HUES64 (cell line): ENCODE data around the gene TNNI3.
A peak's percentile ranks its signal among the peaks of the same experiment; 100 is the strongest.

ENCODE experiments used
- H3K27ac ChIP-seq: 2 replicates; pipeline ENCODE4 v1.7.0; 2013; ENCODE audit warnings: low read depth, low read length, inconsistent platforms
- H3K27me3 ChIP-seq: 2 replicates; pipeline ENCODE4 v1.6.1; 2013; ENCODE audit warnings: mild to moderate bottlenecking, low read length; ENCODE audit not compliant: insufficient read depth
- H3K36me3 ChIP-seq: 2 replicates; pipeline ENCODE4 v1.6.1; 2013; ENCODE audit warnings: mild to moderate bottlenecking, low read length; ENCODE audit not compliant: insufficient read depth
- H3K4me1 ChIP-seq: 2 replicates; pipeline ENCODE4 v1.6.1; 2013; ENCODE audit warnings: mild to moderate bottlenecking, low read length, moderate library complexity; ENCODE audit not compliant: insufficient read depth
- H3K4me3 ChIP-seq: 2 replicates; pipeline ENCODE4 v1.5.1; 2013; ENCODE audit warnings: mild to moderate bottlenecking, low read length, moderate library complexity
- H3K9ac ChIP-seq: 2 replicates; pipeline ENCODE4 v1.6.1; 2013; ENCODE audit warnings: mild to moderate bottlenecking, low read depth, low read length
- H3K9me3 ChIP-seq: 2 replicates; pipeline ENCODE4 v1.6.1; 2013; ENCODE audit warnings: low read depth, low read length; ENCODE audit not compliant: insufficient read depth
- WGBS: fragments of 150-250, 120-280 bp; methylation state at CpG from one replicate; pipeline ENCODE4 v1.1.7; 2013; ENCODE audit warnings: missing lambda C conversion rate; 5-methylcytosine and 5-hydroxymethylcytosine counted together

Gene TNNI3

GRCh38 chr19:55116859-55117662, 40.5 kb downstream of the TNNI3 start, which contains the start of gene PPP1R12C:
Gene PPP1R12C (minus strand): TSS chr19:55117637. CDS start chr19:55117543, 94 bp downstream.
- Histone ChIP-seq H3K9ac (peak within 1 kb of the TSS; percentile 71), H3K36me3 (no peaks in the 10 kb centered on the region), H3K9me3 (no peaks in the 10 kb centered on the region), H3K4me3 (peak within 1 kb of the TSS; percentile 82), H3K27me3 (no peaks in the 10 kb centered on the region), H3K4me1 (peaks cover 14% of the 10 kb centered on the region; the same call in 1 of the 2 replicates), H3K27ac (peak within 1 kb of the TSS; percentile 39; the same call in 1 of the 2 replicates)
- WGBS = under 1% methylated on average over 97 of the region's 97 CpGs

DNA sequence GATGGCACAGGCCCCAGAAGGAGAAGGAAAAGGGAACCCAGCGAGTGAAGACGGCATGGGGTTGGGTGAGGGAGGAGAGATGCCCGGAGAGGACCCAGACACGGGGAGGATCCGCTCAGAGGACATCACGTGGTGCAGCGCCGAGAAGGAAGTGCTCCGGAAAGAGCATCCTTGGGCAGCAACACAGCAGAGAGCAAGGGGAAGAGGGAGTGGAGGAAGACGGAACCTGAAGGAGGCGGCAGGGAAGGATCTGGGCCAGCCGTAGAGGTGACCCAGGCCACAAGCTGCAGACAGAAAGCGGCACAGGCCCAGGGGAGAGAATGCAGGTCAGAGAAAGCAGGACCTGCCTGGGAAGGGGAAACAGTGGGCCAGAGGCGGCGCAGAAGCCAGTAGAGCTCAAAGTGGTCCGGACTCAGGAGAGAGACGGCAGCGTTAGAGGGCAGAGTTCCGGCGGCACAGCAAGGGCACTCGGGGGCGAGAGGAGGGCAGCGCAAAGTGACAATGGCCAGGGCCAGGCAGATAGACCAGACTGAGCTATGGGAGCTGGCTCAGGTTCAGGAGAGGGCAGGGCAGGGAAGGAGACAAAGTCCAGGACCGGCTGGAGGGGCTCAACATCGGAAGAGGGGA, 41.2 kb downstream of the TNNI3 start:
- Histone ChIP-seq H3K4me1 (peaks cover 14% of the 10 kb centered on the region; the same call in 1 of the 2 replicates), H3K27ac (no peak overlapping the region), H3K9ac (peak overlapping the region; percentile 71; the same call in 1 of the 2 replicates), H3K4me3 (peak overlapping the region; percentile 75), H3K9me3 (no peaks in the 10 kb centered on the region), H3K27me3 (no peaks in the 10 kb centered on the region), H3K36me3 (no peaks in the 10 kb centered on the region)
- WGBS = 6% methylated on average over 25 of the region's 25 CpGs

DNA sequence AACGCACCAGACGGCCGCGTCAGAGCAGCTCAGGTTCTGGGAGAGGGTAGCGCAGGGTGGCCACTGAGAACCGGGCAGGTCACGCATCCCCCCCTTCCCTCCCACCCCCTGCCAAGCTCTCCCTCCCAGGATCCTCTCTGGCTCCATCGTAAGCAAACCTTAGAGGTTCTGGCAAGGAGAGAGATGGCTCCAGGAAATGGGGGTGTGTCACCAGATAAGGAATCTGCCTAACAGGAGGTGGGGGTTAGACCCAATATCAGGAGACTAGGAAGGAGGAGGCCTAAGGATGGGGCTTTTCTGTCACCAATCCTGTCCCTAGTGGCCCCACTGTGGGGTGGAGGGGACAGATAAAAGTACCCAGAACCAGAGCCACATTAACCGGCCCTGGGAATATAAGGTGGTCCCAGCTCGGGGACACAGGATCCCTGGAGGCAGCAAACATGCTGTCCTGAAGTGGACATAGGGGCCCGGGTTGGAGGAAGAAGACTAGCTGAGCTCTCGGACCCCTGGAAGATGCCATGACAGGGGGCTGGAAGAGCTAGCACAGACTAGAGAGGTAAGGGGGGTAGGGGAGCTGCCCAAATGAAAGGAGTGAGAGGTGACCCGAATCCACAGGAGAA, 42.0 kb downstream of the TNNI3 start:
- 78% methylated on average over 12 of the region's 13 CpGs for WGBS
- Histone ChIP-seq H3K9ac (no peak overlapping the region), H3K4me1 (peaks cover 14% of the 10 kb centered on the region; the same call in 1 of the 2 replicates), H3K27ac (no peak overlapping the region), H3K4me3 (peak overlapping the region; percentile 75), H3K27me3 (no peaks in the 10 kb centered on the region), H3K9me3 (no peaks in the 10 kb centered on the region), H3K36me3 (no peaks in the 10 kb centered on the region)

GRCh38 chr19:55114566-55115145, 42.9 kb downstream of the TNNI3 start:
- no peak overlapping the region for H3K4me3 ChIP-seq

GRCh38 chr19:55113570-55114039, 43.9 kb downstream of the TNNI3 start:
- Histone ChIP-seq H3K36me3 (no peaks in the 10 kb centered on the region; the same call in 1 of the 2 replicates), H3K9ac (no peak overlapping the region; the same call in 1 of the 2 replicates), H3K27me3 (no peaks in the 10 kb centered on the region), H3K4me3 (no peak overlapping the region), H3K9me3 (no peaks in the 10 kb centered on the region), H3K4me1 (peaks cover 14% of the 10 kb centered on the region; the same call in 1 of the 2 replicates), H3K27ac (peak overlapping the region; percentile 59; the same call in 1 of the 2 replicates)
- 61% methylated on average over 11 of the region's 12 CpGs for WGBS

More at GRCh38 chr19:55114566-55115145, 42.9 kb downstream of the TNNI3 start:
- 95% methylated on average over 9 of the region's 9 CpGs for WGBS
- no peaks in the 10 kb centered on the region for H3K27me3 ChIP-seq
- H3K27ac ChIP-seq = no peak overlapping the region
- no peaks in the 10 kb centered on the region for H3K9me3 ChIP-seq
- H3K36me3 ChIP-seq = no peaks in the 10 kb centered on the region; the same call in 1 of the 2 replicates
- peaks cover 14% of the 10 kb centered on the region; the same call in 1 of the 2 replicates for H3K4me1 ChIP-seq
- H3K9ac ChIP-seq = no peak overlapping the region

DNA sequence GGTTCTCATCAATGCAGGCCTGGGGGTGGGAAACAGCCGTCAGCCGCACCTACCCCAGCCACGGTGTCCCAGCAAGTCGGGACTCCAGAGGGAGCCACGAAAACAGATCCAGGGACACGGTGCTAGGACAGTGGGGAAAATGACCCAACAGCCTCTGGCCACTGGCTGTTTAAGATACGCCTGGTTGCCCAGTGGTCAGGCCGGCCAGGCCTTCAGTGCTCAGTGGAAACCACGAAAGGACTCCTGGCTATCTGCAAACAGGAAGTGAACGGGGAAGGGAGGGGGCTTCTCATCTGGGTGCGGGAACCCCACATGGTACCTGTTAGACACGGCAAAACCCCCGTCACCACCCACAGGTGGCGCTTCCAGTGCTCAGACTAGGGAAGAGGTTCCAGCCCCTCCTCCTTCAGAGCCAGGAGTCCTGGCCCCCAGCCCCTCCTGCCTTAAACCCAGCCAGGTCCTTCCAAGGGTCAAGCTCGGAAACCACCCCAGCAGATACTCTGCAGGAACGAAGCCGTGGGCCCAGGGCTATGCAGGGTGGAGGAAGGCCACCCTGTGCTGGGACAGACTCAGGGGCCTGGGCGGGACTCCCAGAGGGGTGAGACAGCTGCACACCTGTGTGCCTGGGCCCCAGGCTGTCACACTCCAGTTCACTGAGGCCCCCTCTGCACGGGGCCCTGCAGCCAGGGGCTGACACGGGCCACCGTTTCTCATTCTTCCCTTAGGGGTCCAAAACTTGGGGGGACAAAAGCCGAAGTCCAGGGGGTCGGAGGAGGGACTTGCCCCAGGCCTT, 44.6 kb downstream of the TNNI3 start:
- Histone ChIP-seq H3K4me1 (peaks cover 14% of the 10 kb centered on the region; the same call in 1 of the 2 replicates), H3K27me3 (no peaks in the 10 kb centered on the region), H3K36me3 (no peaks in the 10 kb centered on the region; the same call in 1 of the 2 replicates), H3K27ac (peak overlapping the region; percentile 59; the same call in 1 of the 2 replicates), H3K9ac (no peak overlapping the region; the same call in 1 of the 2 replicates), H3K4me3 (no peak overlapping the region), H3K9me3 (no peaks in the 10 kb centered on the region)
- WGBS = 91% methylated on average over 23 of the region's 23 CpGs

GRCh38 chr19:55112246-55112776, 45.2 kb downstream of the TNNI3 start:
- no peak overlapping the region for H3K9ac ChIP-seq
- no peaks in the 10 kb centered on the region for H3K9me3 ChIP-seq
- H3K4me3 ChIP-seq = no peak overlapping the region
- no peak overlapping the region for H3K27ac ChIP-seq
- H3K27me3 ChIP-seq = no peaks in the 10 kb centered on the region
- H3K36me3 ChIP-seq = no peaks in the 10 kb centered on the region; the same call in 1 of the 2 replicates
- H3K4me1 ChIP-seq = peaks cover 14% of the 10 kb centered on the region; the same call in 1 of the 2 replicates
- WGBS = 95% methylated on average over 25 of the region's 25 CpGs

DNA sequence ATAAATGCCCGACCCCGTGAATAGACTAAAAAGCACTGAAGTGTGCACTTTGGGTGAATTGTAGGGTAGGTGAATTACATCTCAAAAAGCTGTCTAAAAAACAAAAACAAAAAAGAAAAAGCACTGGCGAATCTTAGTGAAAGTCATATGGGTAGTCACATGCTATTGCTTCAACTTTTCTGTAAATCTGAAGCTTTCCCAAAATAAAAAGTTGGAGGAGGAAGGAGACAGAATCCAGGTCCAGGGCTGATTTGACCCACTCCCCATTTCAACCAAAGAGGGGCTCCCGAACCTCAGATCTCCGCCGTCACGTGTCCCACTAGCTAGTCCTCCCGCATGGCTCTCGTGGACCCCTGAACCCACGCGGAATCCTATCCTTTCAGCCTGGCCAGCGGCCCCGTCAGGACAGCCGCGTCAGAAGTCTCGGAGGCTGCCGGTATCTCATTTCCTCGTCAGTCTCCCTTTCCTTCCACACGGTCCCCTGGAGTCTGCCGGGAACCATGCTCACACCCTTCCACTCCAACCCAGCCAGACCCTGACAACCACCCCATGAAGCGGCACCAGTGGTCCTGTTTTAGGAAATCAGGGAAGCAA, 46.2 kb downstream of the TNNI3 start:
- H3K36me3 ChIP-seq = no peaks in the 10 kb centered on the region; the same call in 1 of the 2 replicates
- H3K9me3 ChIP-seq = no peaks in the 10 kb centered on the region
- no peaks in the 10 kb centered on the region for H3K27me3 ChIP-seq
- no peak overlapping the region for H3K27ac ChIP-seq
- H3K4me3 ChIP-seq = no peak overlapping the region
- 93% methylated on average over 21 of the region's 21 CpGs for WGBS
- H3K4me1 ChIP-seq = peaks cover 13% of the 10 kb centered on the region; the same call in 1 of the 2 replicates
- H3K9ac ChIP-seq = no peak overlapping the region

DNA sequence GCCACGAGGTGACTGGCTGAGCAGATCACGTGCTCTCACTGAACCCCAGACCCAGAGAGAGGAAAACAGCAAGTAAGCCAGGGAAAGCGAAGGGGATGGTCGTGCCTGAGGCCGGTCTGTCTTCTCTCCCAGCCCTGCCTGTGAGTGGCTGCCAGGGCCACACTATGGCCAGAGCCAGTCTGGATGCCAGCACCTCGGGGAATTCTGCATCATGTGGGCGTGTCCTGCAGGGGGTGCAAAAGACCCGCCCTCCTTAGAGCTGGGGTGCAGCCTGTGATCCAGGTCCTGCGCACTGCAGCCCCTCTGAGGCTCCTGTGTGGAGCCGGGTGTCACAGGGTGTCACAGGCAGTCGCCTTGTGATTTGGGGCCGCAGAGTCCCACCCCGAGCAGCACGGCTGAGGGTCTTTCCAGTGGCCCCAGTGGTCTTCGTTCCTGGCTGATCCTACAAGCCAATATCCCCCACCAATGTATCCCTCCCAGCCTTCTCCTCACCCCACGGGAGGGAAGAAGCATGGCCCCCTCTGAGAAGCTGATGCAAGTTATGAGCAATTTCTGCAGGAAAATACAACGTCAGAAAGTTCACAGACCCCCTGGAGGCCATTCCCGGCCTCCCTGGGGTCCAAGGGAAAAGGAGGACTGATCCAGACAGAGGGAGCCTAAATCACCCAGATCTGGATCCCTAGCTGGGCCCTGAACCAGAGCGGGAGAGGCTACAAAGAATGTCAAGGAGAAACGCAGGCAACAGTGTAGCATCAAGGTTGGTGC, 47.8 kb downstream of the TNNI3 start:
- H3K9ac ChIP-seq = no peak overlapping the region
- WGBS = 92% methylated on average over 20 of the region's 20 CpGs

More for the DNA sequence above, 47.8 kb downstream of the TNNI3 start:
- Histone ChIP-seq H3K27me3 (no peaks in the 10 kb centered on the region), H3K27ac (no peak overlapping the region), H3K4me1 (0 out of 2 replicates have a peak, but pooled peaks cover 8% of the 10 kb centered on the region), H3K9me3 (no peaks in the 10 kb centered on the region), H3K36me3 (no peaks in the 10 kb centered on the region; the same call in 1 of the 2 replicates), H3K4me3 (no peak overlapping the region)
